HL-60 (cell line): ENCODE data around the gene BCAS3.

Source experiments
- CTCF ChIP-seq: IDR thresholded peaks from one replicate; pipeline ENCODE4 v1.5.1; 2011; ENCODE audit warnings: low read length, control low read depth, inconsistent platforms; ENCODE audit not compliant: insufficient read depth
- GABPA ChIP-seq: IDR thresholded peaks from 2 replicates; pipeline ENCODE4 v1.6.1; 2012; ENCODE audit warnings: low read depth
- POLR2AphosphoS5 ChIP-seq: IDR thresholded peaks from 2 replicates; pipeline ENCODE4 v1.6.1; 2012; ENCODE audit warnings: low read depth
- REST ChIP-seq: IDR thresholded peaks from 2 replicates; pipeline ENCODE4 v1.6.1; 2012; ENCODE audit warnings: low read depth; ENCODE audit not compliant: insufficient replicate concordance
- SPI1 ChIP-seq: IDR thresholded peaks from 2 replicates; pipeline ENCODE4 v1.6.1; 2012; ENCODE audit warnings: low read depth, mild to moderate bottlenecking, borderline replicate concordance

DNA sequence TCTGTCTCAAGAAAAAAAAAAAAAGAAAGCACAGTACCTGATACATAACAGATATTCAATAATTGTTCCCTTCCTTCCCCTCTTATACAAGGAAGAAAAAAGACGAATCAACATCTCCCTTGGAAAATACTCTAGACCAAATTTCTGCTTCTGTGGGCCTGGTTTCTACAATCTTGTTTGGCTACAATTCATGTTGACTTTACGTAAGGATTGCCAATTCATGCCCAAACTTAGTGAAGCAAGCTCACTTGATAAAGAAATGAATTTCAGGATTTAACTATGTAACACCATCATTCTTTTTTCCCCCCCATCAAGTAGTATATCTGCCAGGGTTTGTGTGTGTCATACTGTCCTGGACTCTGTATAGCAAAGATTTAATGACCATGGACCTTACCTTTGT lies 587.7 kb downstream of the BCAS3 start:
- TF ChIP-seq CTCF (no peak), REST (no peak), GABPA (no peak), POLR2AphosphoS5 (no peak), SPI1 (no peak)
